Subcutaneous adipose tissue (tissue), 4 donors: ENCODE results near the gene CHGA. TPM values are rescaled to one million over a fixed set of nuclear protein-coding genes. Genes with fewer than 3 reads are reported as not detected.

ENCODE experiments used
- CTCF ChIP-seq: fragments of 450-650 bp; IDR thresholded peaks from one replicate; pipeline ENCODE4 v1.5.1; 2016; ENCODE audit warnings: low read depth, mild to moderate bottlenecking, control low read depth, antibody characterized with exemption, moderate library complexity
- total RNA-seq, 4 donors: library from RNA; depleted of rRNA; stranded (reverse); fragments of >200 nt; gene quantifications; one replicate each; pipeline ENCODE4 v1.1.0, GENCODE V29; 2016

CHGA gene
- total RNA-seq, 4 donors from 2014 or later: 0.34 TPM; not detected in 3

DNA sequence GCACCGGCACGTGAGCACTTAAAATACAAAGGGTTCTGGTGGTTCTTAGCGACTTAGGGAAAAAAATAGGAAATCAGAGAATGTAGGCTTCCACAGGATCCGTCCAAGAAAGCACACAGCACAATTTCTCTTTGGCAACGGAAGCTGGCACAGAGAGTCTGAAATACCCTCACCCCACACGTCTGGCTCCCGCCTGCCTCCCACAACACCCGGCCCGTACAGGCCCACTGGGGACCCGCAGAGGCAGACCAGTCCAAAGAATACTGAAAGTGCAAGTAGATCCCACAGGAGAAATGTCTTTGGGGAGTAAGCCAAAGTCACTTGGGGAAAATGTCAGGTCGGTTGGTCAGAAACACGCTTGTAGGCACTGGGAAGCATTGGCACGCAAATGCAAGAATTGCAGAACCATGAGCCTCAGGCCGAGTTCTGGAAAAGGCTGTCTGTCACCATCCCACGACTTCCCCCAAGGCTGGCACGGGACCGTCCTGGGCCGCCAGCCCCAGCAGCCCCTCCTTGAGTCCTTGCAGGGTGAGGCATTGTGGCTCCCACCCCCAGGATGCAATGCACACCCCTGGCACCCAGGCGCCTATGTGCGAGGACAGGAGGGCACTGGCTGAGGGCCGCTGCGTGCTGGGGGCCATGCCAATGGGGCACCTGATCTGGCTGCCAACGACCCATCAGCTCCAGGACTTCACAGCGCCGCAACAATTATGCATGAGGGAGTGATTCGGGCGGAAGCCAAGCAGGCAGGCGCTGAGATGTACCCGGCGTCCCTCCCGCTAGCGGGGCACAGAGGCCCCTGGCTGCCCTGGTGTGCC, 29.7 kb downstream of the CHGA start:
- TF ChIP-seq CTCF: no peak

- no peak for TF ChIP-seq CTCF
Observed at GRCh38 chr14:92953526-92953925, 30.6 kb downstream of the CHGA start.

DNA sequence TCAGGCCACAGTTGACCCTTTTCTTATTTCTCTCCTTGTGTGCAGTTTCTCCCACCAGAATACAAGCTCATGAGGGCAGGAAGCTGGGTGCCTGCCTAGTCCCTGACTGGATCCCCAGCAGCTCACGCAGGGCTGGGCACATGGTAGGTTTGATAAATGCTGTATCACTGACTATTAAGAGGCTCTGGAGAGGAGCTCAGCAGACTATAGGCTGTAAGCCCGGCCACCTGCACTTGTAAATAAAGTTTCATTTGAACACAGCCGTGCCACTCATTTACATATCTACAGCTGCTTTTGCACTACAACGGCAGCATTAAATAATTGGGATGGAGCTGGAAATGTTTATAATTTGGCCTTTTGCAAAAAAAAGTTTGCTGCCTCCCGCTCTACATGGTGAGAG, 32.0 kb downstream of the CHGA start:
- no peak for TF ChIP-seq CTCF

- no peak for TF ChIP-seq CTCF
Observed at GRCh38 chr14:92955381-92955780, 32.4 kb downstream of the CHGA start.

DNA sequence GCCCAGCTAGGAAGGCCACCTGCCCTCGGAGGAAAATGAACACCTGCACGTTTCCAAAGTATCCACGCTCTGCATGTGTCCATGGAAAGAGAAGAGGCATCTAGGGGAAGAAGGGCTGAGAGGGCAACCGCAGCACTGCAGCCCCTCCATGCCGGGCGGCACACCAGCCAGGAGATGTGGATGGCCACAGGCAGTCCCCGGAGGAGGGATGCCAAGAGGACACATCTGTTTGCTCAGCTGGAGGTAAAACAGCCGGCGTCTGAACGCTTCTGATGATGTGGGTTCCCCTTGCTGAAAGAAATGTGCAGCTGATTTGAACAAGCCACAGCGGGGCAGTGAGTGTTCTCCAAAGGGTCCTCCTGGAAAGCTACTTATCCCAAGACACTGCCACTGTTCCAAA, 34.0 kb downstream of the CHGA start:
- TF ChIP-seq CTCF: no peak

GRCh38 chr14:92958373-92959188, 35.6 kb downstream of the CHGA start:
- no peak for TF ChIP-seq CTCF

- no peak for TF ChIP-seq CTCF
Observed at GRCh38 chr14:92959189-92959531, 36.2 kb downstream of the CHGA start.
